ENCODE data around the gene TBL1X. TPM values are rescaled to one million over a fixed set of nuclear protein-coding genes. Genes with fewer than 3 reads are reported as not detected.

The TBL1X gene
- total RNA-seq, 1 experiment from 2014 or later: 31.9 TPM

- intact Hi-C loops (cut with micrococcal nuclease): no loop called here
- no TSS peak for BruUV-seq (replicated peaks)
- Histone ChIP-seq H3K79me2 (ENCODE audit: low read length) (no peaks in the 10 kb centered on the region), H3K4me2 (ENCODE audit: low read length) (no peak overlapping the region), H3K36me3 (ENCODE audit: low read depth, low read length) (no peaks in the 10 kb centered on the region), H3K27me3 (ENCODE audit: low read length) (no peaks in the 10 kb centered on the region), H3K4me1 (ENCODE audit: insufficient read depth, low read length) (no peaks in the 10 kb centered on the region), H3K9me2 (replicated peaks; ENCODE audit: low read length) (no peaks in the 10 kb centered on the region), H4K20me1 (ENCODE audit: low read length) (no peaks in the 10 kb centered on the region), H3K9me3 (ENCODE audit: low read length) (no peaks in the 10 kb centered on the region), H3F3A (ENCODE audit: low read length, unreplicated experiment) (no peaks in the 10 kb centered on the region), H3K4me3 (ENCODE audit: low read length) (no peak overlapping the region), H3K27ac (ENCODE audit: low read length) (no peak overlapping the region), H3K9ac (ENCODE audit: low read length) (no peak overlapping the region), H2AFZ (ENCODE audit: low read length) (no peak overlapping the region)
- ATAC-seq: no peak
- no peak for TF ChIP-seq CTCF (conservative IDR thresholded peaks at IDR 0.05; ENCODE audit: low read depth, low read length)
- no peak for TF ChIP-seq EZH2phosphoT487 (IDR thresholded peaks at IDR 0.05; ENCODE audit: borderline replicate concordance, low read length)
- TF ChIP-seq EZH2 (IDR thresholded peaks at IDR 0.05; ENCODE audit: low read length, unreplicated experiment): no peak
- DNase-seq: no peak
- POLR2A ChIA-PET (ENCODE audit: unreplicated experiment): no interaction called here
- CTCF ChIA-PET: no interaction called here
Observed at GRCh38 chrX:9759337-9759736, 294.5 kb downstream of the TBL1X start.

- ChIA-PET POLR2A (ENCODE audit: unreplicated experiment) (no interaction called here), CTCF (no interaction called here)
- no peak overlapping the region for H3K4me3 ChIP-seq (ENCODE audit: low read length)
- ATAC-seq: no peak
- H4K20me1 ChIP-seq (ENCODE audit: low read length): no peaks in the 10 kb centered on the region
- TF ChIP-seq CTCF (conservative IDR thresholded peaks at IDR 0.05; ENCODE audit: low read depth, low read length) (no peak), EZH2 (IDR thresholded peaks at IDR 0.05; ENCODE audit: low read length, unreplicated experiment) (no peak), EZH2phosphoT487 (IDR thresholded peaks at IDR 0.05; ENCODE audit: borderline replicate concordance, low read length) (no peak)
- H3K79me2 ChIP-seq (ENCODE audit: low read length): no peaks in the 10 kb centered on the region
- no peak overlapping the region for H3K4me2 ChIP-seq (ENCODE audit: low read length)
- H3K27ac ChIP-seq (ENCODE audit: low read length): no peak overlapping the region
- H3K36me3 ChIP-seq (ENCODE audit: low read depth, low read length): no peaks in the 10 kb centered on the region
- no peak overlapping the region for H2AFZ ChIP-seq (ENCODE audit: low read length)
- H3K9me3 ChIP-seq (ENCODE audit: low read length): no peaks in the 10 kb centered on the region
- DNase-seq: no peak
- no peaks in the 10 kb centered on the region for H3F3A ChIP-seq (ENCODE audit: low read length, unreplicated experiment)
- H3K4me1 ChIP-seq (ENCODE audit: insufficient read depth, low read length): peaks cover 1% of the 10 kb centered on the region
- BruUV-seq (replicated peaks): no TSS peak
- no peak overlapping the region for H3K9ac ChIP-seq (ENCODE audit: low read length)
- H3K9me2 ChIP-seq (replicated peaks; ENCODE audit: low read length): no peaks in the 10 kb centered on the region
- no peaks in the 10 kb centered on the region for H3K27me3 ChIP-seq (ENCODE audit: low read length)
- intact Hi-C loops (cut with micrococcal nuclease): no loop called here
Observed at GRCh38 chrX:9765072-9765736, 300.3 kb downstream of the TBL1X start.

GRCh38 chrX:9765737-9766097 is 300.9 kb downstream of the TBL1X start, which contains the start of gene GPR143:
TSS of gene GPR143 (minus strand) at chrX:9765847. CDS start at chrX:9765817, 30 bp downstream.
- Histone ChIP-seq H3K36me3 (ENCODE audit: low read depth, low read length) (no peaks in the 10 kb centered on the region), H4K20me1 (ENCODE audit: low read length) (no peaks in the 10 kb centered on the region), H3K9me2 (replicated peaks; ENCODE audit: low read length) (no peaks in the 10 kb centered on the region), H3F3A (ENCODE audit: low read length, unreplicated experiment) (no peaks in the 10 kb centered on the region), H3K4me1 (ENCODE audit: insufficient read depth, low read length) (peaks cover 6% of the 10 kb centered on the region), H3K79me2 (ENCODE audit: low read length) (no peaks in the 10 kb centered on the region), H3K9ac (ENCODE audit: low read length) (no peak within 1 kb of the TSS), H3K4me3 (ENCODE audit: low read length) (no peak within 1 kb of the TSS), H3K27me3 (ENCODE audit: low read length) (no peaks in the 10 kb centered on the region), H2AFZ (ENCODE audit: low read length) (no peak within 1 kb of the TSS), H3K4me2 (ENCODE audit: low read length) (no peak within 1 kb of the TSS), H3K9me3 (ENCODE audit: low read length) (no peaks in the 10 kb centered on the region), H3K27ac (ENCODE audit: low read length) (no peak within 1 kb of the TSS)
- ATAC-seq: no peak
- TF ChIP-seq EZH2phosphoT487 (IDR thresholded peaks at IDR 0.05; ENCODE audit: borderline replicate concordance, low read length): no peak
- TF ChIP-seq CTCF (conservative IDR thresholded peaks at IDR 0.05; ENCODE audit: low read depth, low read length): no peak
- TF ChIP-seq EZH2 (IDR thresholded peaks at IDR 0.05; ENCODE audit: low read length, unreplicated experiment): no peak
- intact Hi-C loops (cut with micrococcal nuclease): no loop called here
- no peak for DNase-seq
- POLR2A ChIA-PET (ENCODE audit: unreplicated experiment): no interaction called here
- no TSS peak for BruUV-seq (replicated peaks)
- CTCF ChIA-PET: no interaction called here
